HG03196 (cell line): ENCODE measurements around the gene ARHGAP15.

ENCODE experiments used
- ATAC-seq: cut with Tn5 transposase; IDR thresholded peaks from one replicate; pipeline ENCODE4 v1.9.1; 2021; ENCODE audit not compliant: unreplicated experiment

Gene ARHGAP15

GRCh38 chr2:143559147-143559546, 429.9 kb downstream of the ARHGAP15 start:
- ATAC-seq, result no peak

- no peak for ATAC-seq
Measured at GRCh38 chr2:143560724-143561123, 431.5 kb downstream of the ARHGAP15 start.

- peak; percentile 95 for ATAC-seq
Measured at GRCh38 chr2:143564419-143564818, 435.2 kb downstream of the ARHGAP15 start.

GRCh38 chr2:143571747-143572146, 442.5 kb downstream of the ARHGAP15 start:
- no peak for ATAC-seq

- ATAC-seq, result no peak
Measured at GRCh38 chr2:143572421-143572820, 443.2 kb downstream of the ARHGAP15 start.

GRCh38 chr2:143574069-143574468, 444.9 kb downstream of the ARHGAP15 start:
- no peak for ATAC-seq

GRCh38 chr2:143575340-143575739, 446.1 kb downstream of the ARHGAP15 start:
- no peak for ATAC-seq

- no peak for ATAC-seq
Measured at GRCh38 chr2:143577489-143577888, 448.3 kb downstream of the ARHGAP15 start.

GRCh38 chr2:143579456-143579855, 450.2 kb downstream of the ARHGAP15 start:
- no peak for ATAC-seq

- no peak for ATAC-seq
Measured at GRCh38 chr2:143581134-143581533, 451.9 kb downstream of the ARHGAP15 start.

GRCh38 chr2:143582046-143582747, 453.0 kb downstream of the ARHGAP15 start:
- ATAC-seq, result no peak

- ATAC-seq, result no peak
Measured at GRCh38 chr2:143584936-143585335, 455.7 kb downstream of the ARHGAP15 start.

- no peak for ATAC-seq
Measured at GRCh38 chr2:143586119-143586518, 456.9 kb downstream of the ARHGAP15 start.

- no peak for ATAC-seq
Measured at GRCh38 chr2:143588746-143589145, 459.5 kb downstream of the ARHGAP15 start.

- ATAC-seq, result no peak
Measured at GRCh38 chr2:143594161-143594560, 464.9 kb downstream of the ARHGAP15 start.

- ATAC-seq, result no peak
Measured at GRCh38 chr2:143594745-143595144, 465.5 kb downstream of the ARHGAP15 start.

- no peak for ATAC-seq
Measured at GRCh38 chr2:143600116-143600515, 470.9 kb downstream of the ARHGAP15 start.

- no peak for ATAC-seq
Measured at GRCh38 chr2:143601828-143602227, 472.6 kb downstream of the ARHGAP15 start.

- no peak for ATAC-seq
Measured at GRCh38 chr2:143603035-143603655, 473.9 kb downstream of the ARHGAP15 start.

- ATAC-seq, result no peak
Measured at GRCh38 chr2:143603846-143604565, 474.8 kb downstream of the ARHGAP15 start.

GRCh38 chr2:143604566-143604959, 475.3 kb downstream of the ARHGAP15 start:
- no peak for ATAC-seq
